ENCODE measurements around the gene RPS24. TPM values are rescaled to one million over a fixed set of nuclear protein-coding genes. Genes with fewer than 3 reads are reported as not detected.

Gene RPS24
- total and polyA plus RNA-seq, 4 donors: 314 to 1,104 (median 812) TPM

- Histone ChIP-seq H3K4me1 (ENCODE audit: control insufficient read depth in 4 of 4, insufficient read depth in 4 of 4, low read length in 3 of 4) (no peaks in the 10 kb centered on the region), H3K9ac (ENCODE audit: low read depth in 1 of 2, low read length in 2 of 2) (no peak overlapping the region), H3K9me3 (ENCODE audit: control insufficient read depth in 4 of 4, low read length in 3 of 4) (no peaks in the 10 kb centered on the region), H3K4me3 (ENCODE audit: low read depth in 1 of 3, low read length in 3 of 3) (no peak overlapping the region), H3K27me3 (ENCODE audit: control insufficient read depth in 4 of 4, insufficient read depth in 4 of 4, low read length in 3 of 4) (no peaks in the 10 kb centered on the region), H3K27ac (ENCODE audit: low read depth in 1 of 2, low read length in 2 of 2) (no peak overlapping the region), H3K36me3 (ENCODE audit: control insufficient read depth in 4 of 4, insufficient read depth in 3 of 4, low read depth in 1 of 4, low read length in 3 of 4) (peaks cover 17 to 82% (median 65%) of the 10 kb centered on the region in 4 donors)
- 93% methylated on average over 1 of the region's 1 CpG for WGBS
- no peak for DNase-seq (ENCODE audit: low spot score)
- no peak for TF ChIP-seq HNF4G (IDR thresholded peaks at IDR 0.05)
- TF ChIP-seq GABPA (IDR thresholded peaks at IDR 0.05 in 1 of 2, conservative IDR thresholded peaks at IDR 0.05 in 1 of 2): no peak
- no peak for TF ChIP-seq RXRA (IDR thresholded peaks at IDR 0.05)
- no peak for TF ChIP-seq FOXA2 (IDR thresholded peaks at IDR 0.05)
- TF ChIP-seq FOXA1 (IDR thresholded peaks at IDR 0.05): no peak
- no peak for TF ChIP-seq RAD21 (IDR thresholded peaks at IDR 0.05)
- no peak for TF ChIP-seq HNF4A (conservative IDR thresholded peaks at IDR 0.05)
- TF ChIP-seq MAX (IDR thresholded peaks at IDR 0.05): no peak
- TF ChIP-seq CTCF (IDR thresholded peaks at IDR 0.05; ENCODE audit: low read depth, low read length, missing input control): no peak
- TF ChIP-seq TAF1 (conservative IDR thresholded peaks at IDR 0.05): no peak
- TF ChIP-seq REST (IDR thresholded peaks at IDR 0.05): no peak
- no peak for TF ChIP-seq NR2F2 (IDR thresholded peaks at IDR 0.05)
- no peak for TF ChIP-seq ATF3 (IDR thresholded peaks at IDR 0.05)
- no peak for TF ChIP-seq EGR1 (IDR thresholded peaks at IDR 0.05; ENCODE audit: low read depth in 2 of 2)
- TF ChIP-seq YY1 (IDR thresholded peaks at IDR 0.05): no peak
- no peak for TF ChIP-seq ZBTB33 (IDR thresholded peaks at IDR 0.05)
- TF ChIP-seq JUND (IDR thresholded peaks at IDR 0.05): no peak
- TF ChIP-seq SP1 (IDR thresholded peaks at IDR 0.05): no peak
These were observed 26.5 kb upstream of the RPS24 start for GRCh38 chr10:78007172-78007571.
